MM.1S (cell line): ENCODE results near the gene CX3CL1.

Source experiments
- EZH2phosphoT487 ChIP-seq: fragments of 300-600 bp; sonication (generic); IDR thresholded peaks from 2 replicates; pipeline ENCODE4 v1.6.1; 2018; ENCODE audit warnings: antibody characterized with exemption, low read length
- TF ChIP-seq, protein P1 (sequence below): fragments of 300-600 bp; sonication (generic); IDR thresholded peaks from 2 replicates; pipeline ENCODE4 v1.5.1; 2016; ENCODE audit warnings: antibody characterized with exemption, low read length, mixed read lengths

DNA sequence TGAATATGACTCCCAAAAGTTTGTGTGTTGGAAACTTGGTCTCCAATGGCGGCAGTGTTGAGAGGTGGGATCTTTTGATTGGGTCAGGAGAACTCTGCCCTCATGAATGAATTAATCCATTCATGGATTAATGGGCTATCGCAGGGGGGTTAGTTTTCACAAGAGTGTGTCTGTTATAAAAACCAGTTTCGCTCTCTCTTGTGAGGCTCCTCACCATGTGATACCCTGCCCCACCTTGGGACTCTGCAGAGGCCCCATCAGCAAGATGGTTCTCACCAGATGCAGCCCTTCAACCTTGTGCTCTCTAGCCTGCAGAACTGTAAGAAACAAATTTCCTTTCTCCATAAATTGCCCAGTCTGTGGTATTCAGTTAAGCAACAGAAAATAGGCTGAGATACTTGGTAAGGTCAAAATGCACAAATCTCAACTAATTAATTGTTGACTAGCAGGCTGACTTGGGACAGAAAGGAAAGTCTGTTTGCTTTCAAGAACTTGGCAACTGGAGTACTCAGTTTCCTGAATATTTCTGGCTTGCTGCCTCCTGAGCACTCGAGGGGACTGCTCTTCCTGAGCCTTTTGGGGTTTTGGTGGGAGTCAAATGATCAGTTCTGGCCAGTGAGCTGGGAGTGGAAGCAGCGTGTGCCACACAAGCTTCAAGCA, 18.5 kb downstream of the CX3CL1 start:
- TF ChIP-seq, protein P1, sequence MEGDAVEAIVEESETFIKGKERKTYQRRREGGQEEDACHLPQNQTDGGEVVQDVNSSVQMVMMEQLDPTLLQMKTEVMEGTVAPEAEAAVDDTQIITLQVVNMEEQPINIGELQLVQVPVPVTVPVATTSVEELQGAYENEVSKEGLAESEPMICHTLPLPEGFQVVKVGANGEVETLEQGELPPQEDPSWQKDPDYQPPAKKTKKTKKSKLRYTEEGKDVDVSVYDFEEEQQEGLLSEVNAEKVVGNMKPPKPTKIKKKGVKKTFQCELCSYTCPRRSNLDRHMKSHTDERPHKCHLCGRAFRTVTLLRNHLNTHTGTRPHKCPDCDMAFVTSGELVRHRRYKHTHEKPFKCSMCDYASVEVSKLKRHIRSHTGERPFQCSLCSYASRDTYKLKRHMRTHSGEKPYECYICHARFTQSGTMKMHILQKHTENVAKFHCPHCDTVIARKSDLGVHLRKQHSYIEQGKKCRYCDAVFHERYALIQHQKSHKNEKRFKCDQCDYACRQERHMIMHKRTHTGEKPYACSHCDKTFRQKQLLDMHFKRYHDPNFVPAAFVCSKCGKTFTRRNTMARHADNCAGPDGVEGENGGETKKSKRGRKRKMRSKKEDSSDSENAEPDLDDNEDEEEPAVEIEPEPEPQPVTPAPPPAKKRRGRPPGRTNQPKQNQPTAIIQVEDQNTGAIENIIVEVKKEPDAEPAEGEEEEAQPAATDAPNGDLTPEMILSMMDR: no peak
- no peak for TF ChIP-seq EZH2phosphoT487
